Urothelium cell line (cell line): ENCODE results near the gene POM121L2.
"Not testable (repeated sequence)": the region's sequence is repeated elsewhere in the genome, so short reads cannot be mapped to it uniquely, and the experiment has no call there.

Experiments used
- DNase-seq: peaks from one replicate; pipeline ENCODE4 v3.0.0; 2011; ENCODE audit warnings: low spot score, mixed read lengths
- FAIRE-seq: peaks from 2 replicates; lab custom pipeline; 2011; peaks lifted over from hg19 to GRCh38; lab: Jason Lieb, UNC

The POM121L2 gene

DNA sequence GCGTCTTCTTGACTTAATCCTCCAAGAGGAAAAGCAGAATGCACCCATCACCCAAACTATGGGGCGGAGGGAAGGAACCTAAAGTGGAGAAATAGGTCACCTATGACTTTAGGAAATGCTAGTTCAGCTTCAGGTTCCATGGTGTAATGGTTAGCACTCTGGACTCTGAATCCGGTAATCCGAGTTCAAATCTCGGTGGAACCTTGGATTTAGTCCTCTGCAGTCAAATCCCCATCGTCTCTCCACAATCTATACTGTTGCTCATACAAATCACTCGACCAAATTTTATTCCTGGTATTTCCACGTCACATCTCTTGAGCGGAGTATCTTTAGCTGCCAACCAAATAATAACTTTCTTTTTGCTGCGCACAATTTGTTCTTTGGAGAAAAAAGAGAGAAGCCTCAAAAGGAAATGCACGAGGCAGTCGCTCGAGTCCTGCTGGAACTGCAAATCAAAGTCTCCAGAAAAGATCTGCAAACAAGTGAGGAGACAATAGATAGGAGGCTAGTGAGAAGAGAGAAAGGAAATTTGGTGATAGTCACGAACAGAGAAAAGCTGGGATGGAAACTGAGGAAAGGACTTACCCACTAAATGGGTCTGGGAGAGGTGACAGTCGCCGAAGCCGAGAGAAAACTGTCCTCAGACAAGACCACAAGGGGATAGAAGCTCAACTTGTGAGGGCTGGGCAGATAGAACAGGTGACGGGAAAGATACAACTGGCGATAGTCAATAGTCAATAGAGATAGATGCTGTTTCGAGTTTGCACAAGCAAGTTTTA, 16.6 kb downstream of the POM121L2 start:
- FAIRE-seq (no peak), DNase-seq (peak; percentile 62)

- no peak for FAIRE-seq
- no peak for DNase-seq
Observed at GRCh38 chr6:27294409-27294808, 17.7 kb downstream of the POM121L2 start.

DNA sequence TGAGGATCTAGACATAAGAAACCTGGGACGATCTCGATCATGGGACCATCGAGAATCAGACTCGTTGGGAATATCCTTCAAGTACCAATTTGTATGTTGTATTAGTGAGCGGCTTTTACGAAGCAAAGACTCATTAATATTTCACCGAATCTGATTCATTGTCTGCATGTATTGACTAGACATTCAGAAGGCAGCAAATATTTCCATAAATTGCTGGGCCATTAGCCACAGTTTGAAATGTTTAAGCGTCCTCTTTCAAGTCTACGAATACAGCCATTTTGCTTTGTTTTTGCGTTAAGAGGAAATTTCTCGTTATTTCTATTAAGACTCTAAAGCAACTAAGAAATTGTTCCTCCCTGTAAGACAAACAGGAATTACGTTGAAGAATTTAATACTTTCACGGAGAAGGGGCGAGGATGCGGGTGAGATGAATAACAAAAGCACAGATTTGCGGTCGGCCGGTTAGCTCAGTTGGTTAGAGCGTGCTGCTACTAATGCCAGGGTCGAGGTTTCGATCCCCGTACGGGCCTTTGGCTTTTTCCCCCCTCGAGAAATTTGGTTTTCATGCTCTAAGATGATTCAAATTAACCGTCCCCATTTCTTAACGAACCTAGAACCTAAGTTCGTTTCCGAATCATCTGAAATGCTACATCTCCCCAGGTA, 18.5 kb downstream of the POM121L2 start:
- no peak for FAIRE-seq
- peak; percentile 43 for DNase-seq

DNA sequence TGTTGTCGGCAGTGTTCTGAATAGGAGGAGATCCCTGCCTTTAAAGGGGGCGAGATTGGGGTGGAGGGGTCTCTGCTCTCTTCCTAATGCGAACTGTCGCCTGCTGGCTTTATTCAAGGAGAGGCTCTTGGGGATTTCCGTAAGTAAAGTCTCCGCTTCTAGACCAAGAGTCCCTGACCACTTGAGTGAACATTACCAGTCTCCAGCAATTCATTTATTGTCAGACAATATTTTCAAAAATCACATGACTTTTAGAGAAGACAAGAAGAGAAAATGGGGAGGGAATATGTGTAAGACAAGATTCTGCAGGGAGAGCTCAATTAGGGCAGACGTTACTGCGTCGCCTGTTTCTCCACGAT, 21.2 kb downstream of the POM121L2 start:
- DNase-seq: no peak
- no peak for FAIRE-seq

- DNase-seq (no peak), FAIRE-seq (no peak)
Observed at GRCh38 chr6:27290065-27290849, 21.8 kb downstream of the POM121L2 start.

- FAIRE-seq: no peak
- DNase-seq: peak; percentile 48
Observed at GRCh38 chr6:27288136-27289044, 23.7 kb downstream of the POM121L2 start.

GRCh38 chr6:27287751-27288135, 24.3 kb downstream of the POM121L2 start:
- FAIRE-seq: no peak
- DNase-seq: no peak

DNA sequence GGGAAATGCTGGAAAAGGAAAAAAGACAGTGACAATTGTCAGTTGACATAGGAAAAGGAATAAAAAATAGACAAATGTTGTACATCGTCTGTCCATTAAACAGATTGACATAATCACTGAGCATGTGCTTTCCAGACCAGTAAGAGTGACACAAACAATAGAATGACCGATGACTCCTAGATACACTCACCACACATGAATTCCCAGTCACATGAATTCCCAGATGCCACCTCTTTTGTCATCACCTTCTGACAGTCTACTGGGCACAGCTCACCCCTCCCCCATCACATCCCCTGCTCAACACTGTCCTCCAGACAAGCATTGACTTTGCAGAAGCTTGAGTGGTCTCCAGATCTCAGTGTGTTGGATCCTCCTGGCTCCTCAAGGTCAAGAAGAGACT, 25.9 kb downstream of the POM121L2 start:
- DNase-seq: no peak
- no peak for FAIRE-seq

- FAIRE-seq: no peak
- DNase-seq: no peak
Observed at GRCh38 chr6:27283279-27283678, 28.8 kb downstream of the POM121L2 start.

DNA sequence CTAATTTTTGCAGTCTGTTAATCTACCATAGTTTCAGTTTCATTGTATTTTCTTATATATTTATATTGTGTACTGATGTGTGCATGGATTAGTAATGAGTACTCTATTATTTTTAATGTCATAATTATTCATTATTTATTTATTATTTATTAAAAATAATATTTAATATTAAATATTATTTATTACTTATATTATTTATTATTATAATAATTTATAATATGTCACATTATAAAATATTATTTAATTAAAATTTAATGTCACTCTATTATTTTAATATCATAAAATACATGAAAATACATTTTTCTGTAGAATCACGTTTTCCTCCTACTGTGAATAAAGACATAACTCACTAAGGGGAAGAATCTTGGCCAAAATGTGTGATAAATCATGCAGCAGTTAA, 30.5 kb downstream of the POM121L2 start:
- no peak for FAIRE-seq
- no peak for DNase-seq

GRCh38 chr6:27281105-27281539, 31.0 kb downstream of the POM121L2 start:
- no peak for DNase-seq
- FAIRE-seq: no peak

DNA sequence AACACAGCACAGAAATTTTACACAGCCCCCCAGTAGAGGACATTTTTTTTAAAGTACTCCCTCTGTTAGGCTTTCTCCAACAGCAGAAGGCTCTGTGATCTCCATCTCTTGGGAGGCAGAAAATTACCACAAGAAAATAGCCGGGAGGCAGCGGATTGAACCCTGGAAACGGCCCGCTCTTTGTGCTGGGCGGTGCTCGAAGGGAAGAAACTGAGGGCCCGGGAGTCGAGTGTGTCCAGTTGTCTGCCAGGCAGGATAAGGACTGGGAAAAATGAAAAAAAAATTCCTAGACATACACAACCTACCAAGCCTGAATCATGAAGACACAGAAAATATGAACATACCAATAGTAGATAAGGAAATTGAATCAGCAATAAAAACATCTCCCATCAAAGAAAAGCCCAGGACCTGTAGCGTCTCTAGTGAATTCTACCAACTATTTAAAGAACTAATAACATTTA, 31.5 kb downstream of the POM121L2 start:
- FAIRE-seq (no peak), DNase-seq (peak; percentile 43)

DNA sequence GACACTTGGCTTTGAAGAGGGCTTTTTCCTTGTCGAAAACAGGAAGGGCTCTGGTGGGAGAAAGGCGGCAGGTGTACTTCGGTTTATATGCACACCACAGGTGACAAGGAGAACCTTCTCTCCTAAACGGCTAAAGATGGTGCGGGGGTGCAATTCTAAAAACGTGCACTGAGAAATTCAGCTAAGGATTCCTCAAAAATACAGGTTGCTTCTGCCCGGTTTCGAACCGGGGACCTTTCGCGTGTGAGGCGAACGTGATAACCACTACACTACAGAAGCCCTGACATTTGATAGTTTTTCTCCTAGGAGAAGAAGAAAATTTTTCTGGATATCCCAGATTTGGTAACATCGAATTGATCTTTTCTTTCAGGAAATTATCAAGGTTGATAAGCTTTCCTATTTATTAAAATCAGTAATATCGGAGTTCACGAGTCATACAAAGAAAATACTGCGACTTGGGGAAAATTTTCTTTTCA, 32.0 kb downstream of the POM121L2 start:
- FAIRE-seq (no peak), DNase-seq (peak; percentile 44)

GRCh38 chr6:27279513-27280063, 32.5 kb downstream of the POM121L2 start:
- no peak for FAIRE-seq
- DNase-seq: peak; percentile 39

DNA sequence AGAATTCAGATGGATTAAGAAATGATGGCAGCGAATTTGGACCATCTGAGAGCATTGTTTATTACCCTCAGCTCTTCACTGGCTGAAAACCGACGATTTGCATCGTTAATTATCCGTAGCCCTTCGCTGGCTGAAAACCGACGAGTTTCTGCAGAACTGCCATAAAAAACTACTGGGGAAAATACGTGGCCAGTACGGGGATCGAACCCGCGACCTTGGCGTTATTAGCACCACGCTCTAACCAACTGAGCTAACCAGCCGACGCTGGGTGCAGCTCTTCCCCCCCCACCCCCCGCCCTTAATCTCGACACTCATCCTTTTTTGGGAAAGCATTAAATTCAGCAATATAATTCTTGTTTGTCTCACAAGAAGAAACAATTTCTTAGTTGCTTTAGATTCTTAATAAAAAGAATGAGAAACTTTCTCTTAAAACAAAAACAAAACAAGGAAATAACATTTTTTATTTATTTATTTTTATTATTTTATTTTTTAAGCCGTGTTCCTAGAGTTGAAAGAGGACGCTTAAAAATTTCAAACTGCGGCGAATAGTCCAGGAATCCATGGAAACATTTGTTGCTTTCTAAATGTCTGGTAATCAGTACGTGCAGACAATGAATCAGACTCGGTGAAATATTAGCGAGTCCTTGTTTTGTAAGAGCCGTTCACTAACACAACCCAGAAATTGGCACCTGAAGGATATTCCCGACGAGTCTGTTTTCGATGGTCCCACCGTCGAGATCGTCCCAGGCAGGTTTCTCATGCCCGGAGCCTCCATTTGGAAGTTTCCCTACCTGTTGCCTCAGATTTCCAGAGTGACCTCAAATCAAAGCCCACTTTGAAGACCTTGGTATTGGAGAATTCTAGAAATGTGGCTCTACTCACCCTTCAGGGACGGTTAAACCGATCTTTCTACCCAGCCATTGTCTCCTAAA, 36.8 kb downstream of the POM121L2 start:
- DNase-seq (peak; percentile 61), FAIRE-seq (no peak)

DNA sequence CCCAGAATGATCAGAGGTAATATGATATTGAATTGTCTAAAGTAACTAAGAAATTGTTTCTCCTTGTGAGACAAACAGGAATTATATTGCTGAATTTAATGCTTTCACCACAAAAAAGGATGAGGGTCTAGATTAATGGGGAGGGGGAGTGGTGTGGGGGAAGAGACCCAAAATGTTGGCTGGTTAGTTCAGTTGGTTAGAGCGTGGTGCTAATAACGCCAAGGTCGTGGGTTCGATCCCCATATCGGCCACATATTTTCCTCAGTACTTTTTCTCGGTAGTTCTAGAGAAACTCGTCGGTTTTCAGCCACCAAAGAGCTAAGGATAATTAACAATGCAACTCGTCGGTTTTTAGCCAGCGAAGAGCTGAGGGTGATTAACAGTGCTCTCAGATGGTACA, 38.3 kb downstream of the POM121L2 start:
- FAIRE-seq: no peak
- DNase-seq: no peak

GRCh38 chr6:27268803-27269202, 43.3 kb downstream of the POM121L2 start:
- no peak for FAIRE-seq

GRCh38 chr6:27267857-27268434, 44.1 kb downstream of the POM121L2 start:
- DNase-seq: no peak
- FAIRE-seq: no peak

More at GRCh38 chr6:27268803-27269202, 43.3 kb downstream of the POM121L2 start:
- DNase-seq: no peak

GRCh38 chr6:27267003-27267402, 45.1 kb downstream of the POM121L2 start:
- FAIRE-seq, DNase-seq: not testable (repeated sequence)
